Measurements from ENCODE around the gene BTBD17. TPM values are rescaled to one million over a fixed set of nuclear protein-coding genes. Genes with fewer than 3 reads are reported as not detected.

Gene BTBD17
- total RNA-seq, 1 experiment from 2014 or later = not detected

- TF ChIP-seq CTCF (IDR thresholded peaks at IDR 0.05 in 2 of 3, conservative IDR thresholded peaks at IDR 0.05 in 1 of 3; ENCODE audit: borderline replicate concordance in 1 of 3, insufficient read depth in 1 of 3, low read depth in 2 of 3, low read length in 2 of 3) (no peak), ZNF274 (IDR thresholded peaks at IDR 0.05; ENCODE audit: low read depth, low read length) (no peak), RAD21 (IDR thresholded peaks at IDR 0.05; ENCODE audit: low read depth) (no peak), CBX3 (IDR thresholded peaks at IDR 0.05; ENCODE audit: low read depth) (no peak)
These were observed 18.0 kb downstream of the BTBD17 start (continued) for GRCh38 chr17:74343526-74344284.

GRCh38 chr17:74343121-74343520, 18.5 kb downstream of the BTBD17 start:
- no TSS peak for BruUV-seq (replicated peaks)
- no peaks in the 10 kb centered on the region; the same call in 1 of the 2 replicates for H3K27me3 ChIP-seq (ENCODE audit: insufficient read depth, low read length)
- ChIA-PET CTCF (no interaction called here), POLR2A (no interaction called here), RAD21 (ENCODE audit: low non-redundant PET in 1 of 2, low total read pairs in 2 of 2, uncharacterized antibody in 2 of 2, unreplicated experiment in 2 of 2) (no interaction called here)
- H3K27ac ChIP-seq (ENCODE audit: low read depth, low read length) = no peak overlapping the region
- no peaks in the 10 kb centered on the region for H3K36me3 ChIP-seq (ENCODE audit: control insufficient read depth in 1 of 2, insufficient read depth in 2 of 2, low read length in 2 of 2)
- DNase-seq (ENCODE audit: low read depth, low spot score) (no peak), ATAC-seq (no peak)
- peaks cover 0 to 8% of the 10 kb centered on the region in 2 experiments; a peak in 2 of 4 replicates for H3K4me1 ChIP-seq (ENCODE audit: control insufficient read depth in 1 of 2, insufficient read depth in 2 of 2, low read length in 2 of 2)
- no peak overlapping the region for H3K4me3 ChIP-seq (replicated peaks in 1 of 2; ENCODE audit: low read depth in 1 of 2, low read length in 2 of 2)
- no peak for TF ChIP-seq JUND (IDR thresholded peaks at IDR 0.05)
- TF ChIP-seq REST (IDR thresholded peaks at IDR 0.05; ENCODE audit: low read depth) = no peak
- TF ChIP-seq MAX (IDR thresholded peaks at IDR 0.05) = no peak
- TF ChIP-seq ZFX (IDR thresholded peaks at IDR 0.05) = no peak
- no peak for TF ChIP-seq CBX3 (IDR thresholded peaks at IDR 0.05; ENCODE audit: low read depth)
- TF ChIP-seq CEBPB (IDR thresholded peaks at IDR 0.05; ENCODE audit: low read depth) = no peak
- TF ChIP-seq TCF7L2 (IDR thresholded peaks at IDR 0.05; ENCODE audit: borderline replicate concordance, extremely low read depth, insufficient read depth, insufficient read length) = no peak
- TF ChIP-seq EZH2 (IDR thresholded peaks at IDR 0.05) = no peak
- no peak for TF ChIP-seq POLR2AphosphoS5 (IDR thresholded peaks at IDR 0.05; ENCODE audit: low read depth, low read length)
- no peak for TF ChIP-seq ELF1 (IDR thresholded peaks at IDR 0.05; ENCODE audit: borderline replicate concordance, low read depth)
- TF ChIP-seq ATF3 (IDR thresholded peaks at IDR 0.05) = no peak
- no peak for TF ChIP-seq YY1 (IDR thresholded peaks at IDR 0.05; ENCODE audit: extremely low read depth, insufficient replicate concordance, low read depth, low read length)
- TF ChIP-seq RAD21 (IDR thresholded peaks at IDR 0.05; ENCODE audit: low read depth) = no peak
- TF ChIP-seq SP1 (IDR thresholded peaks at IDR 0.05; ENCODE audit: low read depth) = no peak
- TF ChIP-seq EZH2phosphoT487 (IDR thresholded peaks at IDR 0.05; ENCODE audit: borderline replicate concordance) = no peak
- no peak for TF ChIP-seq EGR1 (IDR thresholded peaks at IDR 0.05; ENCODE audit: low read depth)
- TF ChIP-seq SRF (IDR thresholded peaks at IDR 0.05; ENCODE audit: low read depth) = no peak
- H3K9ac ChIP-seq (ENCODE audit: low read length) = no peak overlapping the region
- no peaks in the 10 kb centered on the region for H3K9me2 ChIP-seq (ENCODE audit: insufficient read depth)
- no peaks in the 10 kb centered on the region for H3K9me3 ChIP-seq (ENCODE audit: control insufficient read depth in 1 of 2, insufficient read depth in 1 of 2, low read depth in 1 of 2, low read length in 2 of 2)
- no peaks in the 10 kb centered on the region for H4K20me1 ChIP-seq (ENCODE audit: insufficient read depth)
- H2AFZ ChIP-seq (ENCODE audit: low read depth, low read length, poor library complexity, severe bottlenecking) = no peak overlapping the region
- intact Hi-C loops (cut with micrococcal nuclease) = no loop called here
- no peak overlapping the region for H3K4me2 ChIP-seq (ENCODE audit: low read length)
- H3K79me2 ChIP-seq (ENCODE audit: insufficient read depth, low read length) = no peaks in the 10 kb centered on the region

Data from HCT116 (cell line).